Embryonic facial prominence (tissue), 1 donor: ENCODE data around the gene CCNE1.

Experiments used
- DNase-seq: peaks from one replicate; pipeline ENCODE4 v3.0.0-alpha.2; 2016; ENCODE audit errors: extremely low spot score

The CCNE1 gene

GRCh38 chr19:29844891-29845573 is 33.2 kb downstream of the CCNE1 start:
- DNase-seq: peak; percentile 82

GRCh38 chr19:29845574-29846176 is 33.9 kb downstream of the CCNE1 start:
- DNase-seq: no peak

- DNase-seq: no peak
Observed at GRCh38 chr19:29849208-29849607, 37.4 kb downstream of the CCNE1 start.

- DNase-seq: no peak
Observed at GRCh38 chr19:29850482-29850881, 38.7 kb downstream of the CCNE1 start.

- DNase-seq: no peak
Observed at GRCh38 chr19:29851769-29852521, 40.2 kb downstream of the CCNE1 start.

- no peak for DNase-seq
Observed at GRCh38 chr19:29854033-29854432, 42.2 kb downstream of the CCNE1 start.

GRCh38 chr19:29855087-29855486 is 43.3 kb downstream of the CCNE1 start:
- DNase-seq: no peak

GRCh38 chr19:29855741-29856500 is 44.1 kb downstream of the CCNE1 start:
- DNase-seq: no peak

- no peak for DNase-seq
Observed at GRCh38 chr19:29858000-29858596, 46.3 kb downstream of the CCNE1 start.

- DNase-seq: no peak
Observed at GRCh38 chr19:29858621-29859020, 46.8 kb downstream of the CCNE1 start.

- DNase-seq: no peak
Observed at GRCh38 chr19:29860492-29860891, 48.7 kb downstream of the CCNE1 start.

- DNase-seq: no peak
Observed at GRCh38 chr19:29861574-29861973, 49.8 kb downstream of the CCNE1 start.

- DNase-seq: no peak
Observed at GRCh38 chr19:29866011-29866410, 54.2 kb downstream of the CCNE1 start.

GRCh38 chr19:29867984-29868383 is 56.2 kb downstream of the CCNE1 start:
- no peak for DNase-seq

- DNase-seq: no peak
Observed at GRCh38 chr19:29871143-29871542, 59.4 kb downstream of the CCNE1 start.

- no peak for DNase-seq
Observed at GRCh38 chr19:29872224-29872731, 60.5 kb downstream of the CCNE1 start.

- DNase-seq: no peak
Observed at GRCh38 chr19:29873024-29873800, 61.4 kb downstream of the CCNE1 start.
